Trophoblast cell (in vitro differentiated cells and primary cell): ENCODE results near the gene KRT1.

Experiments
- DNase-seq, 2 donors: peaks; one replicate each; pipeline ENCODE4 v3.0.0-alpha.2; 2016
- H2AFZ ChIP-seq: 2 replicates; pipeline ENCODE4 v1.6.1; 2013; ENCODE audit warnings: low read length, moderate library complexity, mild to moderate bottlenecking; ENCODE audit not compliant: insufficient read depth, poor library complexity
- H2AK5ac ChIP-seq: 2 replicates; pipeline ENCODE4 v1.6.1; 2013; ENCODE audit warnings: mild to moderate bottlenecking, low read length
- H2BK120ac ChIP-seq: 2 replicates; pipeline ENCODE4 v1.6.1; 2013; ENCODE audit warnings: low read length, mild to moderate bottlenecking, moderate library complexity; ENCODE audit not compliant: insufficient read depth, poor library complexity
- H2BK12ac ChIP-seq: 2 replicates; pipeline ENCODE4 v1.6.1; 2013; ENCODE audit warnings: mild to moderate bottlenecking, low read length, moderate library complexity
- H2BK5ac ChIP-seq: 2 replicates; pipeline ENCODE4 v1.6.1; 2013; ENCODE audit warnings: low read length, low read depth, moderate library complexity, mild to moderate bottlenecking; ENCODE audit not compliant: poor library complexity
- H3K14ac ChIP-seq: 2 replicates; pipeline ENCODE4 v1.6.1; 2013; ENCODE audit warnings: mild to moderate bottlenecking, low read length
- H3K18ac ChIP-seq: 2 replicates; pipeline ENCODE4 v1.6.1; 2013; ENCODE audit warnings: mild to moderate bottlenecking, low read length
- H3K23ac ChIP-seq: 2 replicates; pipeline ENCODE4 v1.6.1; 2013; ENCODE audit warnings: low read length
- H3K27ac ChIP-seq: 2 replicates; pipeline ENCODE4 v1.5.1; 2013; ENCODE audit warnings: low read depth, mild to moderate bottlenecking, inconsistent platforms, low read length, moderate library complexity
- H3K27me3 ChIP-seq: 2 replicates; pipeline ENCODE4 v1.6.1; 2013; ENCODE audit warnings: inconsistent platforms, mild to moderate bottlenecking, low read length, moderate library complexity; ENCODE audit not compliant: insufficient read depth
- H3K36me3 ChIP-seq, 2 experiments: 1 replicate in 1 of 2; 2 replicates in 1 of 2; pipeline ENCODE4 v1.6.1; 2013; ENCODE audit warnings: low read length in 2 of 2, mild to moderate bottlenecking in 2 of 2, moderate library complexity in 1 of 2; ENCODE audit not compliant: insufficient read depth in 2 of 2, control insufficient read depth in 1 of 2
- H3K4ac ChIP-seq: 2 replicates; pipeline ENCODE4 v1.6.1; 2013; ENCODE audit warnings: low read depth, mild to moderate bottlenecking, low read length, moderate library complexity
- H3K4me1 ChIP-seq, 2 experiments: 1 replicate in 1 of 2; 2 replicates in 1 of 2; pipeline ENCODE4 v1.6.1; 2013; ENCODE audit warnings: low read length in 2 of 2, mild to moderate bottlenecking in 2 of 2, moderate library complexity in 1 of 2; ENCODE audit not compliant: insufficient read depth in 2 of 2, control insufficient read depth in 1 of 2
- H3K4me2 ChIP-seq: 2 replicates; pipeline ENCODE4 v1.6.1; 2013; ENCODE audit warnings: inconsistent platforms, mild to moderate bottlenecking, low read length, moderate library complexity
- H3K4me3 ChIP-seq: 2 replicates; pipeline ENCODE4 v1.5.1; 2013; ENCODE audit warnings: mild to moderate bottlenecking, low read depth, low read length, inconsistent platforms
- H3K79me1 ChIP-seq: one replicate; pipeline ENCODE4 v1.6.1; 2013; ENCODE audit warnings: low read length
- H3K79me2 ChIP-seq: 2 replicates; pipeline ENCODE4 v1.6.1; 2013; ENCODE audit warnings: low read length, mild to moderate bottlenecking; ENCODE audit not compliant: control insufficient read depth, insufficient read depth, poor library complexity
- H3K9ac ChIP-seq: 2 replicates; pipeline ENCODE4 v1.6.1; 2013; ENCODE audit warnings: mild to moderate bottlenecking, low read length
- H3K9me3 ChIP-seq: 2 replicates; pipeline ENCODE4 v1.6.1; 2013; ENCODE audit warnings: low read depth, mild to moderate bottlenecking, control low read depth, inconsistent platforms, low read length; ENCODE audit not compliant: insufficient read depth
- H4K12ac ChIP-seq: 2 replicates; pipeline ENCODE4 v1.6.1; 2013; ENCODE audit warnings: low read depth, mild to moderate bottlenecking, low read length, moderate library complexity
- H4K8ac ChIP-seq: 2 replicates; pipeline ENCODE4 v1.6.1; 2013; ENCODE audit warnings: low read depth, mild to moderate bottlenecking, low read length, moderate library complexity
- H4K91ac ChIP-seq: one replicate; pipeline ENCODE4 v1.6.1; 2013; ENCODE audit warnings: low read depth, mild to moderate bottlenecking, low read length, moderate library complexity
- WGBS: extraction: QIAGEN DNeasy Blood & Tissue Kit; methylation state at CpG from one replicate; pipeline ENCODE4 v1.1.7; 2013; ENCODE audit warnings: missing lambda C conversion rate; ENCODE audit not compliant: insufficient read length, insufficient coverage; ENCODE audit errors: extremely low coverage; 5-methylcytosine and 5-hydroxymethylcytosine counted together

KRT1 gene

GRCh38 chr12:52697058-52697582 is 16.9 kb upstream of the KRT1 start:
- H3K9ac ChIP-seq: no peak overlapping the region
- no peak overlapping the region for H2AK5ac ChIP-seq
- no peak overlapping the region for H3K4me2 ChIP-seq
- H3K18ac ChIP-seq: no peak overlapping the region
- H3K36me3 ChIP-seq: no peaks in the 10 kb centered on the region
- H3K79me2 ChIP-seq: no peaks in the 10 kb centered on the region
- WGBS: no CpG with 5 or more reads among the region's 2 CpGs
- no peak overlapping the region for H3K27ac ChIP-seq
- no peaks in the 10 kb centered on the region for H3K27me3 ChIP-seq
- no peak overlapping the region for H2BK120ac ChIP-seq
- no peak overlapping the region for H2BK5ac ChIP-seq
- H4K8ac ChIP-seq: no peak overlapping the region
- H3K4ac ChIP-seq: no peak overlapping the region
- H2AFZ ChIP-seq: no peak overlapping the region
- no peak for DNase-seq
- no peak overlapping the region for H3K23ac ChIP-seq
- H3K9me3 ChIP-seq: no peaks in the 10 kb centered on the region
- H2BK12ac ChIP-seq: no peak overlapping the region
- no peak overlapping the region for H4K12ac ChIP-seq
- no peaks in the 10 kb centered on the region for H3K4me1 ChIP-seq
- no peak overlapping the region for H4K91ac ChIP-seq
- H3K79me1 ChIP-seq: no peaks in the 10 kb centered on the region
- H3K4me3 ChIP-seq: no peak overlapping the region
- no peak overlapping the region for H3K14ac ChIP-seq

- no peak overlapping the region for H2BK12ac ChIP-seq
- H3K9ac ChIP-seq: no peak overlapping the region
- H4K8ac ChIP-seq: no peak overlapping the region
- H3K79me2 ChIP-seq: no peaks in the 10 kb centered on the region
- no peaks in the 10 kb centered on the region for H3K79me1 ChIP-seq
- no peak overlapping the region for H3K4ac ChIP-seq
- H3K18ac ChIP-seq: no peak overlapping the region
- H3K23ac ChIP-seq: no peak overlapping the region
- no CpG with 5 or more reads among the region's 3 CpGs for WGBS
- no peak for DNase-seq
- no peak overlapping the region for H4K12ac ChIP-seq
- H3K36me3 ChIP-seq: no peaks in the 10 kb centered on the region
- H2AK5ac ChIP-seq: no peak overlapping the region
- H3K4me1 ChIP-seq: no peaks in the 10 kb centered on the region
- no peaks in the 10 kb centered on the region for H3K9me3 ChIP-seq
- no peak overlapping the region for H2BK5ac ChIP-seq
- H3K4me3 ChIP-seq: no peak overlapping the region
- no peak overlapping the region for H3K4me2 ChIP-seq
- H3K27me3 ChIP-seq: peaks cover 3% of the 10 kb centered on the region
- H2AFZ ChIP-seq: no peak overlapping the region
- H3K14ac ChIP-seq: no peak overlapping the region
- H2BK120ac ChIP-seq: no peak overlapping the region
- no peak overlapping the region for H3K27ac ChIP-seq
- H4K91ac ChIP-seq: no peak overlapping the region
Observed at GRCh38 chr12:52696588-52696987, 16.4 kb upstream of the KRT1 start.

- Histone ChIP-seq H3K4me1 (peaks cover 2 to 8% of the 10 kb centered on the region in 2 experiments), H3K36me3 (no peaks in the 10 kb centered on the region), H3K27ac (no peak overlapping the region), H3K4ac (no peak overlapping the region), H4K91ac (no peak overlapping the region), H2BK120ac (no peak overlapping the region), H3K9ac (no peak overlapping the region), H2AFZ (no peak overlapping the region), H3K18ac (no peak overlapping the region), H3K79me1 (no peaks in the 10 kb centered on the region), H2BK5ac (no peak overlapping the region), H3K4me2 (no peak overlapping the region), H4K8ac (no peak overlapping the region), H3K27me3 (peaks cover 6% of the 10 kb centered on the region), H3K23ac (no peak overlapping the region), H2BK12ac (no peak overlapping the region), H3K79me2 (no peaks in the 10 kb centered on the region), H4K12ac (no peak overlapping the region), H3K14ac (no peak overlapping the region), H2AK5ac (no peak overlapping the region), H3K9me3 (no peaks in the 10 kb centered on the region), H3K4me3 (no peak overlapping the region)
- no peak for DNase-seq
- WGBS: no CpG with 5 or more reads among the region's 3 CpGs
Observed at GRCh38 chr12:52695039-52695438, 14.8 kb upstream of the KRT1 start.

GRCh38 chr12:52694151-52694550 is 13.9 kb upstream of the KRT1 start:
- DNase-seq: no peak
- Histone ChIP-seq H2AFZ (no peak overlapping the region), H3K27me3 (peaks cover 6% of the 10 kb centered on the region), H3K79me1 (no peaks in the 10 kb centered on the region), H4K8ac (no peak overlapping the region), H2BK120ac (no peak overlapping the region), H3K18ac (no peak overlapping the region), H3K9ac (no peak overlapping the region), H2BK12ac (no peak overlapping the region), H3K4me2 (no peak overlapping the region), H4K91ac (no peak overlapping the region), H3K23ac (no peak overlapping the region), H3K79me2 (no peaks in the 10 kb centered on the region), H2BK5ac (no peak overlapping the region), H3K4me1 (peaks cover 5 to 10% of the 10 kb centered on the region in 2 experiments), H3K4me3 (no peak overlapping the region), H3K36me3 (no peaks in the 10 kb centered on the region), H3K14ac (no peak overlapping the region), H3K27ac (no peak overlapping the region), H4K12ac (no peak overlapping the region), H2AK5ac (no peak overlapping the region), H3K9me3 (no peaks in the 10 kb centered on the region), H3K4ac (no peak overlapping the region)
- WGBS: no CpG with 5 or more reads among the region's 6 CpGs
